HepG2 (cell line): ENCODE measurements around the gene PSMD12. TPM values are rescaled to one million over a fixed set of nuclear protein-coding genes. Genes with fewer than 3 reads are reported as not detected.

Experiments
- ARHGAP35 ChIP-seq: sonication (generic); formaldehyde crosslinking; IDR thresholded peaks from 2 replicates; pipeline ENCODE4 v1.9.0; 2022; ENCODE audit warnings: mild to moderate bottlenecking, inconsistent platforms, moderate library complexity, missing genetic modification reagents, borderline replicate concordance
- CHD2 ChIP-seq: IDR thresholded peaks from 2 replicates; pipeline ENCODE4 v1.6.1; 2011; ENCODE audit warnings: low read depth, low read length, improper control_type of control experiment
- IRX3 ChIP-seq: sonication (generic); formaldehyde crosslinking; IDR thresholded peaks from 2 replicates; pipeline ENCODE4 v1.8.1; 2023; ENCODE audit warnings: mild to moderate bottlenecking, low read depth, missing genetic modification reagents, borderline replicate concordance
- MXD4 ChIP-seq: IDR thresholded peaks from 2 replicates; pipeline ENCODE4 v1.6.1; 2016; ENCODE audit warnings: mild to moderate bottlenecking, missing biosample characterization, missing genetic modification reagents
- RARG ChIP-seq: sonication (generic); formaldehyde crosslinking; IDR thresholded peaks from 2 replicates; pipeline ENCODE4 v1.4.0; 2020; ENCODE audit warnings: low read depth, mild to moderate bottlenecking, missing genetic modification reagents
- SP2 ChIP-seq: sonication (generic); formaldehyde crosslinking; IDR thresholded peaks from 2 replicates; pipeline ENCODE4 v1.5.1; 2020; ENCODE audit warnings: mild to moderate bottlenecking, missing genetic modification reagents
- TGIF2 ChIP-seq: IDR thresholded peaks from 2 replicates; pipeline ENCODE4 v1.6.1; 2016; ENCODE audit warnings: control low read depth, missing compliant biosample characterization
- YEATS4 ChIP-seq: sonication (generic); formaldehyde crosslinking; IDR thresholded peaks from 2 replicates; pipeline ENCODE4 v1.4.0; 2020; ENCODE audit warnings: missing genetic modification reagents, borderline replicate concordance
- ZBTB38 ChIP-seq: sonication (generic); formaldehyde crosslinking; IDR thresholded peaks from 2 replicates; pipeline ENCODE4 v1.5.1; 2020; ENCODE audit warnings: mild to moderate bottlenecking, missing genetic modification reagents
- ZFYVE20 ChIP-seq: sonication (generic); formaldehyde crosslinking; IDR thresholded peaks from 2 replicates; pipeline ENCODE4 v1.8.0; 2023; ENCODE audit warnings: low read depth, mild to moderate bottlenecking, moderate library complexity, missing genetic modification reagents, borderline replicate concordance
- ZNF274 ChIP-seq: sonication (generic); formaldehyde crosslinking; IDR thresholded peaks from 2 replicates; pipeline ENCODE4 v1.5.1; 2020; ENCODE audit warnings: mild to moderate bottlenecking, missing genetic modification reagents
- ZNF556 ChIP-seq: sonication (generic); formaldehyde crosslinking; IDR thresholded peaks from 2 replicates; pipeline ENCODE4 v1.4.0; 2020; ENCODE audit warnings: mild to moderate bottlenecking, missing genetic modification reagents, borderline replicate concordance
- ZNF660 ChIP-seq: sonication (generic); formaldehyde crosslinking; IDR thresholded peaks from 2 replicates; pipeline ENCODE4 v1.5.1; 2020; ENCODE audit warnings: mild to moderate bottlenecking, low read depth, missing genetic modification reagents, borderline replicate concordance
- ZNF75D ChIP-seq: sonication (generic); formaldehyde crosslinking; IDR thresholded peaks from 2 replicates; pipeline ENCODE4 v1.8.1; 2023; ENCODE audit warnings: missing genetic modification reagents, mild to moderate bottlenecking, borderline replicate concordance
- ZNF782 ChIP-seq: sonication (generic); formaldehyde crosslinking; IDR thresholded peaks from 2 replicates; pipeline ENCODE4 v1.4.0; 2020; ENCODE audit warnings: missing genetic modification reagents, mild to moderate bottlenecking, borderline replicate concordance
- polyA plus RNA-seq, 8 experiments: library from polyadenylated mRNA; depleted of rRNA in 3 of 8; stranded (reverse) in 7 of 8; unstranded in 1 of 8; fragments of >200 nt; fragmentation: Illumina TruSeq in 4 of 8; extraction: Trizol in 4 of 8; gene quantifications; 2 replicates each; pipeline versions ENCODE4 v1.2.1 to v1.2.3, GENCODE V29; 2011 to 2016; ENCODE audit warnings: low read depth in 4 of 8, missing spikeins in 1 of 8, mixed read lengths in 1 of 8; ENCODE audit not compliant: insufficient read depth in 1 of 8
- total RNA-seq, 5 experiments: library from RNA; depleted of rRNA; stranded (reverse); fragments of >200 nt; fragmentation: Illumina TruSeq; extraction: Trizol; gene quantifications; 2 replicates each; pipeline ENCODE4 v1.2.3, GENCODE V29; 2016; ENCODE audit warnings: low read depth in 1 of 5
- TF ChIP-seq, protein P1 (sequence below): sonication (generic); formaldehyde crosslinking; IDR thresholded peaks from 2 replicates; pipeline ENCODE4 v1.5.0; 2020; ENCODE audit warnings: mild to moderate bottlenecking, missing genetic modification reagents, borderline replicate concordance
- TF ChIP-seq, protein P2 (sequence below): sonication (generic); formaldehyde crosslinking; IDR thresholded peaks from 2 replicates; pipeline ENCODE4 v1.5.0; 2020; ENCODE audit warnings: mild to moderate bottlenecking, missing genetic modification reagents
- TF ChIP-seq, protein P3 (sequence below): sonication (generic); formaldehyde crosslinking; IDR thresholded peaks from 2 replicates; pipeline ENCODE4 v1.4.0; 2020; ENCODE audit warnings: missing genetic modification reagents, borderline replicate concordance
- TF ChIP-seq, protein P4 (sequence below): sonication (generic); formaldehyde crosslinking; IDR thresholded peaks from 2 replicates; pipeline ENCODE4 v1.4.0; 2020; ENCODE audit warnings: missing genetic modification reagents; ENCODE audit errors: not compliant biosample characterization

PSMD12 gene
- total and polyA plus RNA-seq, 2 of the 13 experiments (the other 11 are each of a cell fraction or from before 2014, with no cell fraction given) = 27.4 to 71.7 TPM

DNA sequence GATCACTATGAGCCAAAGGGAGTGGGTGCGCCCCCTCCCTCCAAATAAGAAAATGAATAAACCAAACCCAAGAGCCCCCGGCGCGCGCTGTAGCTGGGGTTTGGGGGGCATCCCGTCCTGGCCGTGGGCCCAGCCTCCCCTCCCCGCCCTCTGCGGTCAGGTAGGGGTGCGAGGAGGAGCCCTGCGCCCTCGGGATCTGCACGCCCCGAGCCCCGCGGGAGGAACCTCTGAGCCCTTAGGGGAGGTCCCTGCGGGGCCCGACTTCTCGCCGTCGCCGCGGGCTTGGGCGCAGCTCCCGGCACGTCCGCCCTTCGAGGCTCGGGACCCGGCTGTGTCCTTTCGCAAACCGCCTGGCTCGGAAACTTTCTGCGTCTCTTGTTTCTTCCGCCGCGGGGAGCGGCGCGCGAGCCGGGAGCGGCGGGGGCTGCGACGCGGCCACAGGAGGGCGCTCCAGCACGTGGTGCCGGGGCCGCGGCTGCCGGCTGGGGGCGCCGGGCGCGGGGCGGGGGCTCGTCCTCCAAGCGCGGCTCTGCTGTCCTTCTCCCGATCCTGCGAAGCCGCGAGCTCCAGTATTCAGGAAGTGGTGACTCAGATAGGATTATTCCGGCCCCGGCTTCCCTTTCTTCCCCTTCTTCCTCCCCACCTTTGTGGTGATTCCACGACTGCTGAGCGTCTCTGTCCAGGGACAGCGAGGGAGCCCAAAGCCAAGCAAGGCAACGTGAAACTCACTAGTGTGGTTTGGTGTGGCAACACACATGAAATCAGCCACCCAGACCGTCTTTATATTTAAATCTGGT is 12.3 kb upstream of the PSMD12 start (continued):
- TF ChIP-seq ZFYVE20 = no peak
- no peak for TF ChIP-seq RARG (CRISPR knock-in tag)
- TF ChIP-seq TGIF2 (CRISPR knock-in tag) = no peak
- TF ChIP-seq, protein P1, sequence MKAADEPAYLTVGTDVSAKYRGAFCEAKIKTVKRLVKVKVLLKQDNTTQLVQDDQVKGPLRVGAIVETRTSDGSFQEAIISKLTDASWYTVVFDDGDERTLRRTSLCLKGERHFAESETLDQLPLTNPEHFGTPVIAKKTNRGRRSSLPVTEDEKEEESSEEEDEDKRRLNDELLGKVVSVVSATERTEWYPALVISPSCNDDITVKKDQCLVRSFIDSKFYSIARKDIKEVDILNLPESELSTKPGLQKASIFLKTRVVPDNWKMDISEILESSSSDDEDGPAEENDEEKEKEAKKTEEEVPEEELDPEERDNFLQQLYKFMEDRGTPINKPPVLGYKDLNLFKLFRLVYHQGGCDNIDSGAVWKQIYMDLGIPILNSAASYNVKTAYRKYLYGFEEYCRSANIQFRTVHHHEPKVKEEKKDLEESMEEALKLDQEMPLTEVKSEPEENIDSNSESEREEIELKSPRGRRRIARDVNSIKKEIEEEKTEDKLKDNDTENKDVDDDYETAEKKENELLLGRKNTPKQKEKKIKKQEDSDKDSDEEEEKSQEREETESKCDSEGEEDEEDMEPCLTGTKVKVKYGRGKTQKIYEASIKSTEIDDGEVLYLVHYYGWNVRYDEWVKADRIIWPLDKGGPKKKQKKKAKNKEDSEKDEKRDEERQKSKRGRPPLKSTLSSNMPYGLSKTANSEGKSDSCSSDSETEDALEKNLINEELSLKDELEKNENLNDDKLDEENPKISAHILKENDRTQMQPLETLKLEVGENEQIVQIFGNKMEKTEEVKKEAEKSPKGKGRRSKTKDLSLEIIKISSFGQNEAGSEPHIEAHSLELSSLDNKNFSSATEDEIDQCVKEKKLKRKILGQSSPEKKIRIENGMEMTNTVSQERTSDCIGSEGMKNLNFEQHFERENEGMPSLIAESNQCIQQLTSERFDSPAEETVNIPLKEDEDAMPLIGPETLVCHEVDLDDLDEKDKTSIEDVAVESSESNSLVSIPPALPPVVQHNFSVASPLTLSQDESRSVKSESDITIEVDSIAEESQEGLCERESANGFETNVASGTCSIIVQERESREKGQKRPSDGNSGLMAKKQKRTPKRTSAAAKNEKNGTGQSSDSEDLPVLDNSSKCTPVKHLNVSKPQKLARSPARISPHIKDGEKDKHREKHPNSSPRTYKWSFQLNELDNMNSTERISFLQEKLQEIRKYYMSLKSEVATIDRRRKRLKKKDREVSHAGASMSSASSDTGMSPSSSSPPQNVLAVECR = peak; percentile 22; the same call in 1 of the 2 replicates
- TF ChIP-seq, protein P2, sequence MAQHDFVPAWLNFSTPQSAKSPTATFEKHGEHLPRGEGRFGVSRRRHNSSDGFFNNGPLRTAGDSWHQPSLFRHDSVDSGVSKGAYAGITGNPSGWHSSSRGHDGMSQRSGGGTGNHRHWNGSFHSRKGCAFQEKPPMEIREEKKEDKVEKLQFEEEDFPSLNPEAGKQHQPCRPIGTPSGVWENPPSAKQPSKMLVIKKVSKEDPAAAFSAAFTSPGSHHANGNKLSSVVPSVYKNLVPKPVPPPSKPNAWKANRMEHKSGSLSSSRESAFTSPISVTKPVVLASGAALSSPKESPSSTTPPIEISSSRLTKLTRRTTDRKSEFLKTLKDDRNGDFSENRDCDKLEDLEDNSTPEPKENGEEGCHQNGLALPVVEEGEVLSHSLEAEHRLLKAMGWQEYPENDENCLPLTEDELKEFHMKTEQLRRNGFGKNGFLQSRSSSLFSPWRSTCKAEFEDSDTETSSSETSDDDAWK = no peak
- no peak for TF ChIP-seq ZNF660 (CRISPR knock-in tag)
- TF ChIP-seq SP2 (CRISPR knock-in tag) = no peak
- TF ChIP-seq MXD4 = no peak; the same call in 1 of the 2 replicates
- TF ChIP-seq ZNF75D = no peak
- TF ChIP-seq, protein P3, sequence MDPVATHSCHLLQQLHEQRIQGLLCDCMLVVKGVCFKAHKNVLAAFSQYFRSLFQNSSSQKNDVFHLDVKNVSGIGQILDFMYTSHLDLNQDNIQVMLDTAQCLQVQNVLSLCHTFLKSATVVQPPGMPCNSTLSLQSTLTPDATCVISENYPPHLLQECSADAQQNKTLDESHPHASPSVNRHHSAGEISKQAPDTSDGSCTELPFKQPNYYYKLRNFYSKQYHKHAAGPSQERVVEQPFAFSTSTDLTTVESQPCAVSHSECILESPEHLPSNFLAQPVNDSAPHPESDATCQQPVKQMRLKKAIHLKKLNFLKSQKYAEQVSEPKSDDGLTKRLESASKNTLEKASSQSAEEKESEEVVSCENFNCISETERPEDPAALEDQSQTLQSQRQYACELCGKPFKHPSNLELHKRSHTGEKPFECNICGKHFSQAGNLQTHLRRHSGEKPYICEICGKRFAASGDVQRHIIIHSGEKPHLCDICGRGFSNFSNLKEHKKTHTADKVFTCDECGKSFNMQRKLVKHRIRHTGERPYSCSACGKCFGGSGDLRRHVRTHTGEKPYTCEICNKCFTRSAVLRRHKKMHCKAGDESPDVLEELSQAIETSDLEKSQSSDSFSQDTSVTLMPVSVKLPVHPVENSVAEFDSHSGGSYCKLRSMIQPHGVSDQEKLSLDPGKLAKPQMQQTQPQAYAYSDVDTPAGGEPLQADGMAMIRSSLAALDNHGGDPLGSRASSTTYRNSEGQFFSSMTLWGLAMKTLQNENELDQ (CRISPR knock-in tag) = peak; percentile 10; the same call in 1 of the 2 replicates
- TF ChIP-seq IRX3 = no peak
- peak; percentile 54; the same call in 1 of the 2 replicates for TF ChIP-seq YEATS4 (CRISPR knock-in tag)
- TF ChIP-seq ZBTB38 (CRISPR knock-in tag) = peak; percentile 40; the same call in 1 of the 2 replicates
- 0 out of 2 replicates have a peak, but pooled peaks have one; percentile 22 for TF ChIP-seq ZNF274
- TF ChIP-seq ZNF782 = no peak
- TF ChIP-seq ZNF556 (CRISPR knock-in tag) = no peak
- TF ChIP-seq, protein P4, sequence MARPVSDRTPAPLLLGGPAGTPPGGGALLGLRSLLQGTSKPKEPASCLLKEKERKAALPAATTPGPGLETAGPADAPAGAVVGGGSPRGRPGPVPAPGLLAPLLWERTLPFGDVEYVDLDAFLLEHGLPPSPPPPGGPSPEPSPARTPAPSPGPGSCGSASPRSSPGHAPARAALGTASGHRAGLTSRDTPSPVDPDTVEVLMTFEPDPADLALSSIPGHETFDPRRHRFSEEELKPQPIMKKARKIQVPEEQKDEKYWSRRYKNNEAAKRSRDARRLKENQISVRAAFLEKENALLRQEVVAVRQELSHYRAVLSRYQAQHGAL = no peak
- no peak for TF ChIP-seq CHD2
- TF ChIP-seq ARHGAP35 (CRISPR knock-in tag) = no peak; the same call in 1 of the 2 replicates
